ENCODE measurements around the gene ANTKMT. TPM values are rescaled to one million over a fixed set of nuclear protein-coding genes. Genes with fewer than 3 reads are reported as not detected.

The ANTKMT gene
- total and polyA plus RNA-seq, 2 of the 4 experiments (the other 2 are of a cell fraction) = 7.3 to 16.2 TPM

- Histone ChIP-seq H3K4me2 (ENCODE audit: low read depth, low read length) (no peak overlapping the region), H3K9ac (ENCODE audit: low read depth, low read length) (no peak overlapping the region), H4K91ac (ENCODE audit: insufficient read depth, low read depth, low read length) (no peak overlapping the region), H3K9me1 (ENCODE audit: insufficient read depth, low read length) (peaks cover 2% of the 10 kb centered on the region; the same call in 1 of the 2 replicates), H4K5ac (ENCODE audit: low read depth, low read length) (no peak overlapping the region), H3K79me1 (ENCODE audit: low read depth in 1 of 2, low read length in 2 of 2) (peaks cover 0 to 5% of the 10 kb centered on the region in 2 experiments; a peak in 1 of 4 replicates), H3K14ac (replicated peaks; ENCODE audit: low read depth, low read length) (no peak overlapping the region), H2BK15ac (ENCODE audit: low read depth, low read length) (no peak overlapping the region), H3K4me1 (ENCODE audit: control insufficient read depth, insufficient read depth, low read length) (peaks cover 6% of the 10 kb centered on the region), H3K27me3 (ENCODE audit: control insufficient read depth, insufficient read depth, low read length) (no peaks in the 10 kb centered on the region), H4K20me1 (ENCODE audit: insufficient read depth, low read length) (peaks cover 4% of the 10 kb centered on the region), H3K36me3 (ENCODE audit: control insufficient read depth, insufficient read depth, low read length) (peaks cover 35% of the 10 kb centered on the region), H4K8ac (ENCODE audit: low read depth in 2 of 2, low read length in 2 of 2) (no peak overlapping the region), H3K4ac (ENCODE audit: low read depth, low read length) (no peak overlapping the region), H3K4me3 (ENCODE audit: insufficient read depth, low read depth, low read length) (no peak overlapping the region), H2AK5ac (ENCODE audit: low read depth, low read length) (no peak overlapping the region), H2BK20ac (ENCODE audit: low read depth, low read length) (no peak overlapping the region), H2BK120ac (ENCODE audit: low read depth, low read length) (no peak overlapping the region), H2BK5ac (ENCODE audit: low read depth, low read length, poor library complexity, severe bottlenecking) (no peak overlapping the region), H3K27ac (ENCODE audit: insufficient read depth, low read length) (no peak overlapping the region), H2AK9ac (replicated peaks; ENCODE audit: low read depth, low read length, poor library complexity) (peak overlapping the region; percentile 72), H3K9me3 (ENCODE audit: control insufficient read depth, insufficient read depth, low read length) (no peaks in the 10 kb centered on the region), H3K23ac (ENCODE audit: low read depth, low read length) (no peak overlapping the region), H3K56ac (ENCODE audit: extremely low read depth, insufficient read depth, low read length) (no peak overlapping the region), H3K18ac (ENCODE audit: low read depth, low read length) (no peak overlapping the region), H2AFZ (replicated peaks; ENCODE audit: low read length, poor library complexity) (no peak overlapping the region)
- TF ChIP-seq POLR2A (IDR thresholded peaks at IDR 0.05; ENCODE audit: low read depth, low read length) (no peak), ELK1 (IDR thresholded peaks at IDR 0.05; ENCODE audit: borderline replicate concordance, low read depth, low read length) (no peak), RFX5 (IDR thresholded peaks at IDR 0.05; ENCODE audit: low read depth, low read length) (no peak), CEBPB (IDR thresholded peaks at IDR 0.05; ENCODE audit: low read depth, low read length) (no peak), SMC3 (IDR thresholded peaks at IDR 0.05; ENCODE audit: low read depth, low read length) (no peak)
- in situ Hi-C loops (cut with MboI; ENCODE audit: low sequenced_read_pairs) = no loop called here
- ChIA-PET CTCF (no interaction called here), POLR2A (ENCODE audit: unreplicated experiment) (no interaction called here)
- dilution Hi-C loops (cut with HindIII; ENCODE audit: low sequenced_read_pairs, unreplicated experiment) = no loop called here
- ATAC-seq (ENCODE audit: low read depth) (no peak), DNase-seq (no peak)
- BruUV-seq (replicated peaks) = no TSS peak
- intact Hi-C loops (cut with micrococcal nuclease) = no loop called here
- 79% methylated on average over 5 of the region's 22 CpGs; no CpG with 5 or more reads in 1 of the 2 experiments for WGBS, 2 experiments (ENCODE audit: extremely low coverage in 2 of 2, insufficient read length in 1 of 2)
Observed at GRCh38 chr16:730666-731509, 9.9 kb downstream of the ANTKMT start.

Data from IMR-90 (cell line).